NCI-H2107 (cell line): ENCODE measurements around the gene GCFC2.

Source experiments
- DNase-seq: peaks from one replicate; lab custom pipeline; 2025; lab: John Stamatoyannopoulos, UW

The GCFC2 gene

DNA sequence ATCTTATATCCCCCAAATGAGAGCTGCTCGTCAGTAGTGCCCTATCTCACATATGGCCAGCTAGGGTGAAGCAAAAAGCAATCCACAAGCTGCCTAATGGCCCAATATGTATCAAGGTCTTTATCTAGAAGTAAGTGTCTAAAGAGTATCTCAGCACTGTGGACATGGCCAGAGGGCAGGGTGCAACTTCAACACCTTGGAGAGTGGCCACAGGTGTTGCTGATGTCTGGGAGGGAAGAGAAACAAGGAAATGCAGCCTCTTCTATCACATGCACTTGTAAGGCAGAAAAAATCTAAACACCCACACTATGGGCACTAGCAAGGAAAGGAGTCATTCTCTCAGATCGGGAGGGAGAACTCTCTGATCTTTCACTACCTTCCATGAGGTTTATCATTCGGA is 87.8 kb downstream of the GCFC2 start:
- DNase-seq, result no peak

DNA sequence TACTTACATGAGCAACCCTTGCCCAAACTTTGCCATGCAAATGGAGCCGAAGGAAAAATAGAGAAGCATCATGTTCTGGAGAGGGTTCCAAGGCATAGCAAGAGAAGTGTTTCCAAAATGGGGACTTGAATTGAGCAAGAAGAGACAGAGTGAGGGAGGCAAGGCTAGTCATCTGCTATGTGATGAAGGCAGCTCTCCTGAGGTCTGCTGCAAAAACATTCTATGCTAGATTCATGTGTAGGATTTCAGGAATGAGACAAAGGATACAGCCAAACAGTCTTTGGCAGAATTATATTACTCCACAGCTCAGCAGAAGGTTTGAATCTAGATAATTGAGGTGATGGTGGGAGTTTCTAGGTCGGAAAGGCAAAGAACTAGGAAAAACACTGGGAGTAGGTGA is 88.2 kb downstream of the GCFC2 start:
- DNase-seq, result no peak

DNA sequence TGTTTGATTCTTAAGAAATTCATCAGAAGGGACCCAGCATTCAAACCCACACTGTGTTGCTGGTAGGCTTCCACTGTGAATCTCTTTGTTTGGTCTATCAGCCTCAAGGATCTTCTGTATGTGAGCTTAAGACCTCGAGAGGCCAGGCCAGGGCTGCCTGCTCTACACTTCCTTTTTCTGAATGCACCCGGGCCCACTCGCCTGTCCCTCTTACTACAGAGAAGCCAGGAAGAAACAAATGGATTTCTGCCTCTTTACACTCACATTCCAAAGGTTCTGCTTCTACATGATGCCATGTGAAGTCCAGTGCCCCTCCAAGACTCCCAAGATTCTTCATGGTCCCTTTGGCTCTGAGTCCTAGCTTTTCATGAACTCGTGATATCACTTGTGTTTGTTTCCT is 89.5 kb downstream of the GCFC2 start:
- DNase-seq, result no peak

DNA sequence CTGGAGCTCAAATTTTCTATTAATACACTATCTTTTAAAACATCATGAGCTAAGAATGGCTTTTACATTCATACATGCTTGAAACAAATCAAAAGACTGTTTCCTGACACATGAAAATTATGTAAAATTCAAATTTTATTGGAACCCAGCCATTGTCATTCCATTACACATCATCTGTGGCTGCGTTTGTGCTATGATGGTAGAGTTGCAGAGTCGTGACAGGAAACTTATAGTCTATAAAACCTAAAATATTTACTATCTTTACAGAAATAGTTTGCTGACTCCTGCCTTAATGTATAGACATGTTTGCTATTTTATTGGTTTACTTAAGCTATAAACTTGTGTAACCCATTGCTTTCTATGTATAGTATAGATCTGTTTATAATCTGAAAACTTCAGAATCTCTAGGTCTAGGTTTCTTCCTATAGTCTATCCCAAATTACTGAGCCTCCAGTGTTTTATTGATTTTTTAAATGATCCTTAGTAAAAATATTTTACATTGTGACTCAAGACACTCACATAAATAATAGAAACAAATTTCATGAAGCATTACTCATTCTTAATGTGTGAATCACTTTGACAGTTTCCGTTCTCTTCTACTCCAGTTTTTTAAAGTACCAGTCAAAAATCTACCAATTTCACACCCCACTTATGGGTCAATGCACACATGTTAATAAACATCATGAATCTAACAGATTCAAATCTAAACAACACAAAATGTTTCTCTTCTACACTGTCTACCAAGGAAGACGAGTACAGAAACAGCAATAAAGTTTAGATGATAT is 90.6 kb downstream of the GCFC2 start:
- DNase-seq, result no peak

DNA sequence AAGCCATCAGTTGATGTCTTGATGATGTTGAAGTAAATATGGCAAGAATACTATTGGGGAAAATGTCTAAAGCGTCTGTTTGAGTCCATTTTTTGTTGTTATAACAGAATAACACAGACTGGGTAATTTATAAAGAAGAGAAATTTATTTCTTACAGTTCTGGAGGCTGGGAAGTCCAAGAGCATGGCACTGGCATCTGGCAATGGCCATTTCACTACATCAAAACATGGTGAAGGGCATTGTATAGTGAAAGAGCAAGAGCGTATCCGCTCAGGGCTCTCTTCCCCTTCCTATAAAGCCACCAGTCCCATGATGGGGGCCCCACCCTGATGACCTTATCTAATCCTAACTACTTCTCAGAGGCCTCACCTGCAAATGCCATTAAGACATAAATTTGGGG is 93.8 kb downstream of the GCFC2 start:
- DNase-seq, result no peak

DNA sequence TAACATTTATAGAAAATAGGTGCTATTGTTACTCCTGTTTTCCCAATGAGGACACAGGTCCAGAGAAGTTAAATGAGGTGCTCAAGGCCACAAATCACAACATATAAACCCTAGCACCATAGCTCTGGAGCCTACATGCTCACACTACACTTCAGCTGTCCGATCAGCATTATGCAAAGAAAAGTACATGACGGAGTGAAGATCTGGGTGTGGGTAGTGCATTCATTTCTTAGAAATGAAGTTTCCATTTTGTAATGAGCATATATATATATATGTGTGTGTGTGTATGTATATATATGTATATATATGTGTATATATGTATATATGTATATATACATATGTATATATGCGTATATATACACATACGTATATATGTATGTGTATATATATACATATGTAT is 94.3 kb downstream of the GCFC2 start:
- no peak for DNase-seq

DNA sequence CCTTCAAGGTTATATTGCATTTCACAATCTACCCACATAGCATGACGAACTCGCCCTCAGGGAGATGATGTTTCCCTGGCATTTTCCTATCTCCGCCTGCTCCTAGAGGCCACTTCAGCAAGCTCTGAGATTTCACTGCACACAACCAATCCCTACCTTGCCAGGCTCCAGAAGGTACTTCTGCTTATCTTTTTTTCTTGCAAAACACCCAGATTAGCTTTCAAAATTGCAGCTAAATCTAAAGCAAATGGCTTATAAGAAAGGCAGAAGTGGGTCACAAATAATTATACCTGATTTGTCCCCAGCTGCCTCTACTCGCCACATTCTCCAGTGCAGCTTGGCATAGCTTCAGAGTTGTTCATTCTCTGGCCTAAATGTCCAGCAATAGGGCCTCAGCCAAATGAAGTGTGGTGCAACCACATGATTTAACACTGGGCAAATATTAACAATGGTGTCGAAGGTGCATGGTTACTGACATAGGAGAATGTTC is 96.5 kb downstream of the GCFC2 start:
- no peak for DNase-seq

DNA sequence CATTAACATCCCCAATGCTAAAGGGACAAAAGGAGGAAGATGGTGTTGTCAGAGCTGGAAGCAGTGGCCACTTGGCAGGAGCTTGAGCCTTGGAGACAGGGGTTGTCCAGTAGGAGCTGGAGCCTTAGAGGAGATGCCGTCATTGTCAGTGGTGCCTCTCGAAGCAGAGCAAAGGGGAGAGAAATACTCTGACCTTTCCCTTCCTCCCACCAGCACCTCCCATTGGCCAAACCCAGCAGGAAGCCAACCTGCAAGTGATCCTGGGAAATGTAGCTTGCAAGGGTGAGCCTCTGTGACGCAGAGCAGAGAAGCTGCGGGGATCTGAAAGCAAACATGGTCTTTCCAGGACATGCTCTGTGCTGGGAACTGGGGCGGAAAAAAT is 97.9 kb downstream of the GCFC2 start:
- no peak for DNase-seq
